Panc1 (cell line): Measurements from ENCODE around the gene KRT1. TPM values are rescaled to one million over a fixed set of nuclear protein-coding genes. Genes with fewer than 3 reads are reported as not detected.

Experiments
- ATAC-seq: fragments of 200-7000 bp; cut with Tn5 transposase; 2 replicates; pipeline ENCODE4 v1.9.1; 2020; ENCODE audit warnings: mild to moderate bottlenecking, moderate library complexity
- BruUV-seq: library from RNA; stranded (reverse); fragments of 400-500 nt; replicated peaks from 2 replicates; lab custom pipeline; 2021; lab: Mats Ljungman, UMichigan
- CTCF ChIA-PET: fragments of 300-600 bp; sonication (Branson Sonifier 250); formaldehyde crosslinking; loops from one replicate; lab custom pipeline; 2022; ENCODE audit warnings: antibody characterized with exemption; lab: Charles Lee
- POLR2A ChIA-PET: fragments of 300-600 bp; sonication (Branson Sonifier 250); formaldehyde crosslinking; loops from one replicate; lab custom pipeline; 2022; ENCODE audit warnings: antibody characterized with exemption; lab: Charles Lee
- DNase-seq: peaks from one replicate; pipeline ENCODE4 v3.0.0-alpha.2; 2010; ENCODE audit warnings: low read depth, low spot score
- H3K27ac ChIP-seq: 2 replicates; pipeline ENCODE4 v1.5.1; 2011; ENCODE audit warnings: mild to moderate bottlenecking, low read length, inconsistent platforms
- H3K27me3 ChIP-seq: fragments of 200-500 bp; sonication (Bioruptor generic); 2 replicates; pipeline ENCODE4 v1.6.0; 2014; ENCODE audit warnings: low read length, inconsistent platforms; ENCODE audit not compliant: control insufficient read depth, insufficient read depth
- H3K36me3 ChIP-seq: fragments of 200-500 bp; sonication (Bioruptor generic); 2 replicates; pipeline ENCODE4 v1.5.1; 2014; ENCODE audit warnings: inconsistent platforms, mild to moderate bottlenecking, low read length, moderate library complexity; ENCODE audit not compliant: control insufficient read depth, insufficient read depth
- H3K4me1 ChIP-seq: 2 replicates; pipeline ENCODE4 v1.5.1; 2011; ENCODE audit warnings: inconsistent platforms, mild to moderate bottlenecking, low read length, moderate library complexity; ENCODE audit not compliant: control insufficient read depth, insufficient read depth
- H3K4me3 ChIP-seq, 2 experiments: 2 replicates each; pipeline ENCODE4 v1.5.1; 2011 to 2012; ENCODE audit warnings: low read depth in 2 of 2, low read length in 2 of 2, mild to moderate bottlenecking in 2 of 2, inconsistent platforms in 1 of 2, moderate library complexity in 1 of 2
- H3K9me3 ChIP-seq: fragments of 200-500 bp; sonication (Bioruptor generic); 2 replicates; pipeline ENCODE4 v1.5.1; 2014; ENCODE audit warnings: low read depth, mild to moderate bottlenecking, inconsistent platforms, low read length, moderate library complexity; ENCODE audit not compliant: control insufficient read depth, insufficient read depth
- CTCF ChIP-seq: fragments of 450-650 bp; IDR thresholded peaks from 2 replicates; pipeline ENCODE4 v1.5.1; 2017; ENCODE audit warnings: mild to moderate bottlenecking
- POLR2AphosphoS5 ChIP-seq: IDR thresholded peaks from 2 replicates; pipeline ENCODE4 v1.6.1; 2012; ENCODE audit warnings: mild to moderate bottlenecking, low read depth, low read length, moderate library complexity
- REST ChIP-seq, 2 experiments: IDR thresholded peaks; 2 replicates each; pipeline ENCODE4 v1.6.1; 2011 to 2012; ENCODE audit warnings: low read depth in 2 of 2, control low read depth in 1 of 2, low read length in 1 of 2, mild to moderate bottlenecking in 1 of 2, moderate library complexity in 1 of 2; ENCODE audit not compliant: insufficient read depth in 1 of 2
- SIN3A ChIP-seq: IDR thresholded peaks from 2 replicates; pipeline ENCODE4 v1.6.1; 2012; ENCODE audit warnings: low read depth, mild to moderate bottlenecking, low read length, moderate library complexity, borderline replicate concordance; ENCODE audit not compliant: insufficient read depth
- TCF7L2 ChIP-seq: IDR thresholded peaks from 2 replicates; pipeline ENCODE4 v1.6.1; 2011; ENCODE audit warnings: mild to moderate bottlenecking, low read depth, low read length, inconsistent platforms
- in situ Hi-C: cut with HindIII; loops from 2 replicates; pipeline ENCODE4 v1.10.0; 2016; ENCODE audit warnings: low sequenced_read_pairs, low pct_unique_long_range_greater_than_20kb
- intact Hi-C: fragments of 100-400 bp; cut with micrococcal nuclease; formaldehyde crosslinking; loops from one replicate; pipeline ENCODE4 v1.10.0; 2022; ENCODE audit not compliant: unreplicated experiment
- total RNA-seq: library from RNA; stranded (reverse); gene quantifications from one replicate; pipeline ENCODE4 v1.2.1, GENCODE V29; 2021; ENCODE audit not compliant: unreplicated experiment

The KRT1 gene
- total RNA-seq, 1 experiment from 2014 or later: not detected

GRCh38 chr12:52726451-52726850 is 46.2 kb upstream of the KRT1 start:
- Histone ChIP-seq H3K36me3 (no peaks in the 10 kb centered on the region), H3K4me3 (no peak overlapping the region), H3K27ac (no peak overlapping the region), H3K4me1 (no peaks in the 10 kb centered on the region), H3K9me3 (no peaks in the 10 kb centered on the region), H3K27me3 (peaks cover 14% of the 10 kb centered on the region; the same call in 1 of the 2 replicates)
- DNase-seq (no peak), ATAC-seq (no peak)
- POLR2A ChIA-PET: no interaction called here
- in situ Hi-C loops: no loop called here
- CTCF ChIA-PET: no interaction called here
- intact Hi-C loops: no loop called here
- BruUV-seq: no TSS peak
- TF ChIP-seq REST (IDR thresholded peaks at IDR 0.05; ENCODE audit: insufficient read depth in 1 of 2, low read depth in 2 of 2, low read length in 1 of 2): no peak
- no peak for TF ChIP-seq TCF7L2
- TF ChIP-seq SIN3A: no peak
- TF ChIP-seq CTCF: no peak
- TF ChIP-seq POLR2AphosphoS5: no peak

GRCh38 chr12:52724384-52724783 is 44.2 kb upstream of the KRT1 start:
- BruUV-seq: no TSS peak
- in situ Hi-C loops (no loop called here), intact Hi-C loops (no loop called here)
- ATAC-seq (no peak), DNase-seq (no peak)
- H3K27ac ChIP-seq: no peak overlapping the region
- no peak overlapping the region for H3K4me3 ChIP-seq
- H3K9me3 ChIP-seq: no peaks in the 10 kb centered on the region
- POLR2A ChIA-PET: no interaction called here
- TF ChIP-seq CTCF: no peak
- no peak for TF ChIP-seq REST (IDR thresholded peaks at IDR 0.05; ENCODE audit: insufficient read depth in 1 of 2, low read depth in 2 of 2, low read length in 1 of 2)
- TF ChIP-seq TCF7L2: no peak
- no peak for TF ChIP-seq SIN3A
- TF ChIP-seq POLR2AphosphoS5: no peak
- CTCF ChIA-PET: no interaction called here
- H3K4me1 ChIP-seq: no peaks in the 10 kb centered on the region
- no peaks in the 10 kb centered on the region for H3K36me3 ChIP-seq
- peaks cover 8% of the 10 kb centered on the region; the same call in 1 of the 2 replicates for H3K27me3 ChIP-seq
